PC-3 (cell line): Measurements from ENCODE around the gene TLX3.

Experiments
- EZH2 ChIP-seq: fragments of 300-600 bp; sonication (generic); IDR thresholded peaks from one replicate; pipeline ENCODE4 v1.6.1; 2017; ENCODE audit warnings: antibody characterized with exemption, mild to moderate bottlenecking, low read length; ENCODE audit not compliant: unreplicated experiment
- TF ChIP-seq, protein P1 (sequence below): fragments of 300-600 bp; sonication (generic); conservative IDR thresholded peaks from 2 replicates; pipeline ENCODE4 v1.5.1; 2017; ENCODE audit warnings: antibody characterized with exemption, low read depth, mild to moderate bottlenecking, low read length

- no peak for TF ChIP-seq EZH2
- TF ChIP-seq, protein P1, sequence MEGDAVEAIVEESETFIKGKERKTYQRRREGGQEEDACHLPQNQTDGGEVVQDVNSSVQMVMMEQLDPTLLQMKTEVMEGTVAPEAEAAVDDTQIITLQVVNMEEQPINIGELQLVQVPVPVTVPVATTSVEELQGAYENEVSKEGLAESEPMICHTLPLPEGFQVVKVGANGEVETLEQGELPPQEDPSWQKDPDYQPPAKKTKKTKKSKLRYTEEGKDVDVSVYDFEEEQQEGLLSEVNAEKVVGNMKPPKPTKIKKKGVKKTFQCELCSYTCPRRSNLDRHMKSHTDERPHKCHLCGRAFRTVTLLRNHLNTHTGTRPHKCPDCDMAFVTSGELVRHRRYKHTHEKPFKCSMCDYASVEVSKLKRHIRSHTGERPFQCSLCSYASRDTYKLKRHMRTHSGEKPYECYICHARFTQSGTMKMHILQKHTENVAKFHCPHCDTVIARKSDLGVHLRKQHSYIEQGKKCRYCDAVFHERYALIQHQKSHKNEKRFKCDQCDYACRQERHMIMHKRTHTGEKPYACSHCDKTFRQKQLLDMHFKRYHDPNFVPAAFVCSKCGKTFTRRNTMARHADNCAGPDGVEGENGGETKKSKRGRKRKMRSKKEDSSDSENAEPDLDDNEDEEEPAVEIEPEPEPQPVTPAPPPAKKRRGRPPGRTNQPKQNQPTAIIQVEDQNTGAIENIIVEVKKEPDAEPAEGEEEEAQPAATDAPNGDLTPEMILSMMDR: no peak
Observed at GRCh38 chr5:171317230-171317629, 8.2 kb downstream of the TLX3 start.
